ENCODE results near the gene RALGDS.

GRCh38 chr9:133118568-133118967 lies 2.5 kb downstream of the RALGDS start:
- TF ChIP-seq POLR2A (IDR thresholded peaks at IDR 0.05; ENCODE audit: extremely low read depth, insufficient read length) (no peak), CTCF (IDR thresholded peaks at IDR 0.05; ENCODE audit: low read depth, low read length) (no peak)

Data from NB4 (cell line).